ENCODE results near the gene CCIN.

CCIN gene

DNA sequence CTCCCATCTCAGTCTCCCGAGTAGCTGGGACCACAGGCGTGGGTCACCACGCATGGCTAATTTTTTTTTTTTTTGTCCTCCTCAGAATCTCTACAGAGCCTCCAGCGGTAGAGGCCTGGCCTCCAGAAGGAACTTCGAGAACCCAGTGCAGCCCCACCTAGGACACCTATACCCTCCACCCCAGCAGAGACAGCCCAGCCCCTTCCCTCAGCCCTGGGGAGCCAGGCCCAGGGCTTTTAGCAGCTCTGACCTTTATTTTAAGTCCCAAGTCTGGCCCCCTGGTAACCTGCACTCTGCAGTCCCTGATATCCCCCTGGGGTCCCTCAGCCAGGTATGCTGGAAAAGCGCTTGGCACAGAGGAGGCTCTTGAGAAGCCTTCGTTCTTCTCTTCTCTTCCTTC lies 27.4 kb upstream of the CCIN start:
- 93% methylated on average over 7 of the region's 7 CpGs for WGBS
- H3K4me3 ChIP-seq (ENCODE audit: low read length): no peak overlapping the region
- peaks cover 2% of the 10 kb centered on the region; the same call in 1 of the 2 replicates for H3K9me3 ChIP-seq (ENCODE audit: insufficient read depth, low read depth, low read length)
- H3K4me1 ChIP-seq (ENCODE audit: insufficient read depth, low read length): peaks cover 8% of the 10 kb centered on the region
- no peak overlapping the region for H3K9ac ChIP-seq (ENCODE audit: low read depth, low read length)
- H3K36me3 ChIP-seq (ENCODE audit: insufficient read depth, low read length): no peaks in the 10 kb centered on the region
- no peak overlapping the region for H3K27ac ChIP-seq (ENCODE audit: low read depth, low read length)
- H3K27me3 ChIP-seq (ENCODE audit: insufficient read depth, low read length): peaks cover 38% of the 10 kb centered on the region

DNA sequence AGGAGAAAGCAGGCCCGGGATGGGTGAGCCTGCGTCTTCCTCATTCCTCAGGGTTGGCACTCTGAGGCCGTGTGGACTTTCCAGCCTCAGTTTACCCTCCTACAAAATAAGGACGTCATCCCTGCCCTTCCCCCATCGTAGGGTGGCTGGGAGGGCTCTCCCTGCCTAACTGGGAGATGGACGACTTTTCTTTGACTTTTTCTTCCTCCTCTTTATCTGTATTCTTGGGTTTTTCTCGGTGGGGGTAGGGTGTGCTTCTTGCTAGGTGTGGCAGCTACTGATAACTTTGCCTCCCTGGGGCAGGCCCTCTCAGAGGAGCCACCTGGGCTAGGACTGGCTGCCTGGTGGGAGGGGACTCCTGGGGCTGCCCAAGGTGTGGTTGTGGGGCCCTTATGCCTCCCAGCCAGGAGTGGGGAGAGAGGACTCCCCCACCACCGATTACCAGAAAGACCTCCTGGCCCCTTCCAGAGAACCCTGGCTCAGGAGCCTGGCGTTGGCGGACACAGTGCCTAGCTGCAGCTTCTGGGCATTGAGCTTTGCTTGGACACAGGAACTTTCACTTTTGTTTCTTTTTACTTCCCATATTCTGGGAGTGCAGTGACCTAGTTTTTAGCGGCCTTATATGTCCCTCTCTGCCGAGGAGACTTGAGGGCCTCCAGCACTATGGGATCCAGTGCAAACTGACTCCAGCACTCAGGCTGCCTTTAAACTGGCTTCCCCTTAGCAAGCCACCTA lies 26.5 kb upstream of the CCIN start:
- no peak overlapping the region for H3K27ac ChIP-seq (ENCODE audit: low read depth, low read length)
- H3K9ac ChIP-seq (ENCODE audit: low read depth, low read length): no peak overlapping the region

DNA sequence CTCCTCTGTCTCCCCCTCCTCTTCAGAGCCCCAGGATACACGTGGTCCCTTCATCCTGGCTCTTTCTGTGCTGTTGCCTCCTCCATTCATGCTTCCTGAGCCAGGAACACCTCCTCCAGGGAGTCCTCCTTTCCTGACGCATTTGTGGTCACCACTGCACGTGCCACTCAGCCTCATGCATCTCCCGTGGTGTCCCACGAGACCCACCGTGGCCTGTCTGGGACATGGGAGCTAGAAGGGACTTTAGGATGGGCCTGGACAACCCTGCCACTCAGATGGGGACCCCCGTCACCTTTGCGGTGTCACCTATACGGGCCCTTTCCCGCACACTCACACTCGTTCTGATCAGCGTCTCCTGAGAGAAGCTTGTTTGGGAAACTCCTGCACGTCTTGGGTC lies 25.9 kb upstream of the CCIN start:
- WGBS: 90% methylated on average over 13 of the region's 13 CpGs
- H3K4me1 ChIP-seq (ENCODE audit: insufficient read depth, low read length): no peaks in the 10 kb centered on the region
- H3K9ac ChIP-seq (ENCODE audit: low read depth, low read length): no peak overlapping the region
- H3K27me3 ChIP-seq (ENCODE audit: insufficient read depth, low read length): peaks cover 23% of the 10 kb centered on the region
- peaks cover 2% of the 10 kb centered on the region; the same call in 1 of the 2 replicates for H3K9me3 ChIP-seq (ENCODE audit: insufficient read depth, low read depth, low read length)
- no peaks in the 10 kb centered on the region for H3K36me3 ChIP-seq (ENCODE audit: insufficient read depth, low read length)
- no peak overlapping the region for H3K27ac ChIP-seq (ENCODE audit: low read depth, low read length)
- H3K4me3 ChIP-seq (ENCODE audit: low read length): no peak overlapping the region

More for the DNA sequence above, 26.5 kb upstream of the CCIN start:
- H3K27me3 ChIP-seq (ENCODE audit: insufficient read depth, low read length): peaks cover 29% of the 10 kb centered on the region
- H3K4me1 ChIP-seq (ENCODE audit: insufficient read depth, low read length): peaks cover 1% of the 10 kb centered on the region; the same call in 1 of the 2 replicates
- 91% methylated on average over 12 of the region's 12 CpGs for WGBS
- H3K4me3 ChIP-seq (ENCODE audit: low read length): no peak overlapping the region
- H3K36me3 ChIP-seq (ENCODE audit: insufficient read depth, low read length): no peaks in the 10 kb centered on the region
- peaks cover 2% of the 10 kb centered on the region; the same call in 1 of the 2 replicates for H3K9me3 ChIP-seq (ENCODE audit: insufficient read depth, low read depth, low read length)

DNA sequence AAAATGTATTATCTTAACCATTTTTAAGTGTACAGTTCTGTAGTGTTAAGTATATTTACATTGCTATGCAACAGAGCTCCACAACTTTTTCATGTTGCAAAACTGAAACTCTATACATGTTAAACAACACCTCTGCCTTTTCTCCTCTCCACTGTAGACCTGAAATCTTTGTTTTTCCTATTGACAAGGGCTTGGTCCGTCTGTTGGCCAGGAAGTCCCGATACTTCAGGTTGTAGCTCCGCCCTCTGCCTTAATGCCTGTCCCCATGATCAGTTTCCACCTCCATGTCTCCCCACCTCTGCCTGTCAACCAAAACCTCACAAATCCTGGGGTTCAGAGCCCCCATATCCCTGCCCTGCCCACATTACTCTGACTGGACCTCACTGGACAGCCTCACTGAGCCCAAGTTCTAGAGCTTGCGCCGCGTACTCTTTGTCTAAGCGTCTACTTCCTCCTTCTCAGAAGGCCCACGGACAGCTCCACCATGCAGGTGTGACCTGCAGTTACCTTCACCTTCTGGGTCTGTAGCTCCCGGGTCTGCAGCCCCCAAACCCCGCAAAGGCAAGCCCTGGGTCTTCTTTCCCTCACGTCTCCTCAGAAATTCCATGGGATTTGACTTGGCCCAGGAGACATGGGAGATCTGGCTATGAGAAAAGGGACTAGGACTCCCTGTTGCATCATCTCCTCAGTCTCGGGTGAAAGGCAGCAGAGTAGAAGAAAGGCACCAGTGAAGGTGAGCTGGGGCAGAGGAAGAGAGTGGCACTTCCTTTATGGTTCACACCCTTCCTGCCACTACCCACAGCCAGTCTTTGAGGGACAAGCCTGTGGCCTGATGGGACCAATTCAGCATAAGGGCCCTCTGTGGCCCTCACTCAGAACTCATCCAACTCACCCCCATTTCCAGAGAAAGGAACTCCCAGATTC lies 24.6 kb upstream of the CCIN start:
- WGBS: 94% methylated on average over 12 of the region's 12 CpGs
- Histone ChIP-seq H3K4me3 (ENCODE audit: low read length) (no peak overlapping the region), H3K9ac (ENCODE audit: low read depth, low read length) (no peak overlapping the region), H3K27me3 (ENCODE audit: insufficient read depth, low read length) (peaks cover 10% of the 10 kb centered on the region), H3K4me1 (ENCODE audit: insufficient read depth, low read length) (no peaks in the 10 kb centered on the region), H3K36me3 (ENCODE audit: insufficient read depth, low read length) (no peaks in the 10 kb centered on the region), H3K27ac (ENCODE audit: low read depth, low read length) (no peak overlapping the region), H3K9me3 (ENCODE audit: insufficient read depth, low read depth, low read length) (peaks cover 2% of the 10 kb centered on the region; the same call in 1 of the 2 replicates)

DNA sequence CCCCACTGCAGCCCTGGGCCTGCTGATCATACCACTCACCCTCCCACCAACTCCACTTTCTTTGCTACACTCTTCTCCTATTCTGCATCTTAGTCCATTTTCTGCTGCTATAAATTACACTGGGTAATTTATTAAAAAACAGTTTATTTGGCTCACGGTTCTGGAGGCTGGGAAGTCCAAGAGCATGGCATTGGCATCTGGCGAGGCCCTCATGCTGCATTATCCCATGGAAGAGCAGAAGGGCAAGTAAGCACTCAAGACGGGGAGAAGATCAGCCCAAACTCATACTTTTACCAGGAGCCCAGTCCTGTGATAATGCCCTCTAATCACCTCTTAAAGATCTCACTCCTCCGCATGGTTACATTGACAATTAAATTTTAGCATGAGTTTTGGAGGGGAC lies 23.2 kb upstream of the CCIN start:
- H3K4me1 ChIP-seq (ENCODE audit: insufficient read depth, low read length): no peaks in the 10 kb centered on the region
- no peaks in the 10 kb centered on the region for H3K36me3 ChIP-seq (ENCODE audit: insufficient read depth, low read length)
- no peak overlapping the region for H3K4me3 ChIP-seq (ENCODE audit: low read length)
- 95% methylated on average over 4 of the region's 4 CpGs for WGBS
- no peaks in the 10 kb centered on the region for H3K27me3 ChIP-seq (ENCODE audit: insufficient read depth, low read length)
- H3K9ac ChIP-seq (ENCODE audit: low read depth, low read length): no peak overlapping the region
- H3K9me3 ChIP-seq (ENCODE audit: insufficient read depth, low read depth, low read length): peaks cover 2% of the 10 kb centered on the region; the same call in 1 of the 2 replicates
- no peak overlapping the region for H3K27ac ChIP-seq (ENCODE audit: low read depth, low read length)

DNA sequence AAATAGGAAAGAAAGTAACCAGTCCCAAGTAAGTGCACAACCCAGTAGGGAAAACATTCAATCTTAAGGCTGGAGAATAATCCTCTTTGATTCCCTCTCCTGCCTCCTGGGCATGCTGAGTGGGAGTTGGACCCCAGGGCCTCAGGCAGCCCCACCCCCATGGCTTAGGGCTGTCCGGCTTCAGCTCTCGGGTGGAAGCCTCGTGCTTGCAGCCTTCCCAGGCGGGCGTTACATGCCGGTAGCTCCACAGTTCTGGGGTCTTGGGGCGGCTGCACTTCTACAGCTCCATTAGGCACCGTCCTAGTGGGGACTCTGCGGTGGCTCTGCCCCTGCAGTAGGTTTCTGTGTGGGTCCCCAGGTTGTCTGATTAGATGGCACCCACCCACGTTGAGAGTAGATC lies 22.5 kb upstream of the CCIN start:
- Histone ChIP-seq H3K27ac (ENCODE audit: low read depth, low read length) (no peak overlapping the region), H3K9me3 (ENCODE audit: insufficient read depth, low read depth, low read length) (peaks cover 2% of the 10 kb centered on the region; the same call in 1 of the 2 replicates), H3K36me3 (ENCODE audit: insufficient read depth, low read length) (no peaks in the 10 kb centered on the region), H3K9ac (ENCODE audit: low read depth, low read length) (no peak overlapping the region), H3K4me3 (ENCODE audit: low read length) (no peak overlapping the region), H3K4me1 (ENCODE audit: insufficient read depth, low read length) (no peaks in the 10 kb centered on the region), H3K27me3 (ENCODE audit: insufficient read depth, low read length) (no peaks in the 10 kb centered on the region)
- WGBS: 89% methylated on average over 10 of the region's 10 CpGs

DNA sequence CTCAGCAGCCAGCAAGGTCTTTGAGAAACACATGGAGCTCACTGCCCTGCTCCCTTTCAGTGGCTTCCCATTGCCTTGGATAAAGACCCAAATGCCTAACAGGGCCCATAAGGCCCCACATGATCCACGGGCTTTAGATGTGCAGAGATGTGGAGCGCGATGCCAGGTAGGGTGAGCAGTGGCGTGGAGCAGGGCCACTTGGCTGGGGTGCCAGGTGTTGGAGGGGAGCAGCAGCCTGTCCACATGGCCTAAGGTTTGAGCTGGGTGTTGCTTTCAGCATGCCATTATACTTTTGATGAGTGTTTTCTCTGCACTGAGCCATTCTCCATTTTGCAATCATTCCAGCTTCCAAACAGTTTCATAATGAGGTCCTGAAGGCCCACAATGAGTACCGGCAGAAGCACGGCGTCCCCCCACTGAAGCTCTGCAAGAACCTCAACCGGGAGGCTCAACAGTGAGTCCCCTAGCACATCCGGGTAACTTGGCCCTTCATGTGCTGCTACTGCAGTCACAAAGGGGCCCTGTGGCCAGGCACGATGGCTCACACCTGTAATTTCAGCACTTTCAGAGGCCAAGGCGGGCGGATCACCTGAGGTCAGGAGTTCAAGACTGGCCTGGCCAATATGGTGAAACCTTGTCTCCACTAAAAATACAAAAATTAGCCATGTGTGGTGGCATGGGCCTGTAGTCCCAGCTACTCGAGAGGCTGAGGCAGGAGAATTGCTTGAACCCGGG lies 21.6 kb upstream of the CCIN start:
- H3K27ac ChIP-seq (ENCODE audit: low read depth, low read length): no peak overlapping the region
- 95% methylated on average over 14 of the region's 14 CpGs for WGBS
- H3K4me3 ChIP-seq (ENCODE audit: low read length): no peak overlapping the region
- H3K36me3 ChIP-seq (ENCODE audit: insufficient read depth, low read length): no peaks in the 10 kb centered on the region
- H3K9ac ChIP-seq (ENCODE audit: low read depth, low read length): no peak overlapping the region
- no peaks in the 10 kb centered on the region for H3K27me3 ChIP-seq (ENCODE audit: insufficient read depth, low read length)
- H3K4me1 ChIP-seq (ENCODE audit: insufficient read depth, low read length): no peaks in the 10 kb centered on the region
- H3K9me3 ChIP-seq (ENCODE audit: insufficient read depth, low read depth, low read length): peaks cover 2% of the 10 kb centered on the region; the same call in 1 of the 2 replicates

DNA sequence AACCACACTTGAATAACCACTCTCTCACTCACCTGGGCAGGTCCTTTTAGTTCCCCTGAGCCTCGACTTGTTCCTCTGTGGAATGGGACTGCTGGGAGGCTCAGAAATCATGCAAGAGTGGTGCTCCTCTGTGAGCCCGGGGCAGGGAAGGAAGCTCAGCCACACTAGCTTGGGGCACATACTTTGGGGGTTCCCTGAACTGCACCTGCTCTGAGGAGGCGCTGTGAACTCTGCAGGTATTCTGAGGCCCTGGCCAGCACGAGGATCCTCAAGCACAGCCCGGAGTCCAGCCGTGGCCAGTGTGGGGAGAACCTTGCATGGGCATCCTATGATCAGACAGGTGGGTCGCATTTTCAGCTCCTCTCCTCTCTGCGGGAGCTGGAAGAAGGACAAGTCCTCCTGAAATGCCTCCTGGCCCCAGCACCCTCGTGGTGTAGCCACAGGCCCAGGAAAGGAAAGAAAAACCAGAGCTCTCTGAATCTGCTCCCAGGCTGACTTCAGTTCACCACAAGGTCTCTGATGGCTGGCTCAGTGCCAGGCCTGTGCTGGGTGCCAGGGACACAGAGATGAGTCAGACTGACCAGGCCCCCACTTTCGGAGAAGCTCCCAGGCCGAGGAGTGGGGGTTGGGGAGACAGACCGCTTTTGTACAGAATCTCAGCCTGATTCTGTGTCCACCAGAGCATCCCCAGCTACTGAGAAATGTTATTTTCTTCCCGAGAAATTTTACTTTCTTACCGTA lies 20.7 kb upstream of the CCIN start:
- Histone ChIP-seq H3K9ac (ENCODE audit: low read depth, low read length) (no peak overlapping the region), H3K27me3 (ENCODE audit: insufficient read depth, low read length) (no peaks in the 10 kb centered on the region), H3K4me1 (ENCODE audit: insufficient read depth, low read length) (no peaks in the 10 kb centered on the region), H3K4me3 (ENCODE audit: low read length) (no peak overlapping the region), H3K9me3 (ENCODE audit: insufficient read depth, low read depth, low read length) (peaks cover 2% of the 10 kb centered on the region; the same call in 1 of the 2 replicates), H3K36me3 (ENCODE audit: insufficient read depth, low read length) (no peaks in the 10 kb centered on the region), H3K27ac (ENCODE audit: low read depth, low read length) (no peak overlapping the region)
- WGBS: 91% methylated on average over 14 of the region's 14 CpGs

DNA sequence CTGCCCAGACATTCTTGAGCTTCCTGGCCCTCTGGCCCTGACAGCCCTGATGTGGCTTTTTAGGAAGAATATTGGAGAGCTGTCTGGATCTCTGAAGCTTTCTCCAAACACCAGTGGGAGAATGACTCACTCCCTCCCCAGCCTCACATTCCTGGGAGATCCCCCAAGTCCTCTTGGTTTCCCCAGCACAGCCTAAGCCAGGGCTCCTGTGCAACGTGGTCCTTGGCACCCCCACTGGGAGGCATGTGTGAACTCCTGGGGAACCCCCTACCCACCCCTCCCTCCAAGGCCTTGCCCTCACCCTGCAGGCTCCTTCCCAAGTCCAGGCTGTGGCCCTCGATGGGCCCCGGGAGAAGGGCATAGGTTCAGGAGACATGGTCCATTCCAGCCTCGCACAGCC lies 20.0 kb upstream of the CCIN start:
- H3K27ac ChIP-seq (ENCODE audit: low read depth, low read length): no peak overlapping the region
- H3K9me3 ChIP-seq (ENCODE audit: insufficient read depth, low read depth, low read length): peaks cover 2% of the 10 kb centered on the region; the same call in 1 of the 2 replicates
- H3K4me1 ChIP-seq (ENCODE audit: insufficient read depth, low read length): no peaks in the 10 kb centered on the region
- no peaks in the 10 kb centered on the region for H3K27me3 ChIP-seq (ENCODE audit: insufficient read depth, low read length)
- no peak overlapping the region for H3K4me3 ChIP-seq (ENCODE audit: low read length)
- no peak overlapping the region for H3K9ac ChIP-seq (ENCODE audit: low read depth, low read length)
- WGBS: 76% methylated on average over 4 of the region's 4 CpGs
- no peaks in the 10 kb centered on the region for H3K36me3 ChIP-seq (ENCODE audit: insufficient read depth, low read length)

DNA sequence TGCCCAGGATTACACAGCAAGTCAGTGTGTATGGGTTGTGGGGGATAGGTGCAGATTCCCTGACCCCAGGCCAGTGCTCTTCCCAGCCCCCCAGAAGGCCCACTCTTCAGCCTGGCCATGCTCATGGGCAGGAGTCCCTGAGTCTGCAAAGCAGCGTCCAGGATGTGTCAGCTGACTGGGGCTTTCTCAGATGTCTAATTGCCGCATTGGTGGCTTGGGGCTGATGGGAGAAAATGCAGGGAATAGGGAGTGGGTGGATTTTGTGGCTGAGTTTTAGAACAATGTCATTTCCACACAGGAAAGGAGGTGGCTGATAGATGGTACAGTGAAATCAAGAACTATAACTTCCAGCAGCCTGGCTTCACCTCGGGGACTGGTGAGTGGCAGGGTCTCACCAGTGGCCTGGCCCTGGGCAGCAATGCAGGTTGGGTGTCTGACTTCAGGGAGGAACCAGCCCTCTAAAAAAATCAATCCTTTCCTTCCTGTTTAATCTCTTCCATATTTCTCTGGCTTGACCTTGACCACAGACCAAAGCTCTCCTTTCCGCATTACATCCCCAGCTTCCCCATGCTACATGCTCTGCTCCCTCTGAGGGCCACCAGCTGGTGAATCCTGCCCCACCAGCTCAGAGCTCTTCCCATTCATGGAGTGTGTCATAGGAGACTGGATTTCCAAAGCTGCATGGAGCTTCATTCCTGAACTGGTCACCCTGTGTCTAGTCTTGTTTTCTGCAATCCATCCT lies 18.4 kb upstream of the CCIN start:
- H3K4me3 ChIP-seq (ENCODE audit: low read length): no peak overlapping the region
- H3K36me3 ChIP-seq (ENCODE audit: insufficient read depth, low read length): no peaks in the 10 kb centered on the region
- WGBS: 92% methylated on average over 4 of the region's 4 CpGs
- H3K27ac ChIP-seq (ENCODE audit: low read depth, low read length): no peak overlapping the region
- H3K9ac ChIP-seq (ENCODE audit: low read depth, low read length): no peak overlapping the region
- H3K4me1 ChIP-seq (ENCODE audit: insufficient read depth, low read length): no peaks in the 10 kb centered on the region
- no peaks in the 10 kb centered on the region for H3K27me3 ChIP-seq (ENCODE audit: insufficient read depth, low read length)
- H3K9me3 ChIP-seq (ENCODE audit: insufficient read depth, low read depth, low read length): peaks cover 2% of the 10 kb centered on the region; the same call in 1 of the 2 replicates
